ENCODE results near the gene IL17D.

The IL17D gene

DNA sequence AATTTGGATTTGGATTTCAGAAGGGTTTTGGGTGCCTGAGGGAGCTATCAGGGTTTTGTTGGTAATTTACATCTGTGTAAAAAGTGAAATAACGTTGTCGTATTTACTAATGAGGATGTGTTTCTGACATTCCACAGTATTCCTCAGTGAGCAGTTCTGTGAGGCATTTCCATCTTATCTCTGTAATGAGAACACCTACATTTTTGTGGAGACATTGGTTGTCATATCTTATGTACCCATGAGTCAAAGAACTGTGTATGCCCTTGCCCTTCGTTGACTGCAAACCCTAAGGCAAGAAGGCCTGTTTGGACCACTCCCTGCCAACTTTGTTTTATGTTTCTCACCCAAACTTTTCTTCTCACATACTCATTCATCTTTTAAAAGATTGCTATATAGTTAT lies 14.2 kb upstream of the IL17D start:
- DNase-seq (ENCODE audit: low read depth in 2 of 3, low spot score in 1 of 3): no peak

GRCh38 chr13:20691616-20692015 lies 11.9 kb upstream of the IL17D start:
- no peak for DNase-seq (ENCODE audit: low read depth in 2 of 3, low spot score in 1 of 3)

DNA sequence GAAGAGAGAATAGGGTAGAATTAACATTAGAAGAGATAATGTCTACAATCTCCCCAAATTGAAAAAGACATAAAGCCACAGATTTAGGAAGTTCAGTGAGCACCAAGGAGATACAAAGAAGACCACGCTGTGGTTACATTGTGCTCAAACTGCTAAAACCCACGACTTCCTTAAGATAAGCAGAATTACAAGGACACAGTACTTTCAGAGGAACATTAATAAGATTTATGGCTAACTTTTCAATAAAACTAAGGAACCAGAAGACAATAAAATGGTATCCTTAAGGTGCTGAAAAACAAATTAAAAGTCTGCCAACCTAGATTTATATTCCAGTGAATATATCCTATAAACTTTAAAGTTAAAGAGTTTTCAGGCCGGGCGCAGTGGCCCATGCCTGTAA lies 7.4 kb upstream of the IL17D start:
- DNase-seq (ENCODE audit: low read depth in 2 of 3, low spot score in 1 of 3): no peak

DNA sequence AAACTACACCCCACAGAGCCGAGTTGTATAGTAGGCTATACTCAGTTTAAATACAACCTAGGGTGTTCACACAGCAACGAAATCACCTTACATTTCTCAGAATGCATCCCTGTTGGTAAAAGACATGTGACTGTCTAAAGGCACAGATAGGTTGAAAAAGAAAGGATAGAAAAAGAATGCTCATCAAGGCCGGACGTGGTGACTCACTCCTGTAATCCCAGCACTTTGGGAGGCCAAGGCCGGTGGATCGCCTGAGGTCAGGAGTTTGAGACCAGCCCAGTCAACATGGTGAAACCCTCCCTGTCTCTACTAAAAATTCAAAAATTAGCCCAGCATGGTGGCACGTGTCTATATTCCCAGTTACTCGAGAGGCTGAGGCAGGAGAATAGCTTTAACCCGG lies 3.8 kb upstream of the IL17D start:
- DNase-seq (ENCODE audit: low read depth in 2 of 3, low spot score in 1 of 3): no peak

- no peak for DNase-seq (ENCODE audit: low read depth in 2 of 3, low spot score in 1 of 3)
Measured at GRCh38 chr13:20700288-20700687, 3.2 kb upstream of the IL17D start.

- DNase-seq (ENCODE audit: low read depth in 2 of 3, low spot score in 1 of 3): no peak
Measured at GRCh38 chr13:20701461-20701860, 2.0 kb upstream of the IL17D start.

DNA sequence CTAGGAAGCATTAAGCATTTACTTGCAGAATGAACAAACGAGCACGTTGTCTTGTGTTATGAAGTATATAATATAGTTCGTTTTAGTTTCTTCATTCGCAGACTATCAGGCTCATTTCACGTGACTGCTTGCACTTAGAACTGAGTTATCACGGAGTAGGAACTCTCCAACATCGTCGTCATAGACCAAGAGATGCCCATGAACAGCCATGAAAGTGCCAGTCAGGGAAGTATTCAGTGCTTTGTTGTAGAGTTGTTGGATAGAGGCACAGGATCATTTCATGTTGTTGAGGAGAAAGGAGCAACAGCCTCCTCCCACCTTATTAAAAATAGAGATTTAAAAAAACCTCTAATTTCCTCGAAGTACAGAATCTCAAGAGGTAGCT lies 977 bp upstream of the IL17D start:
- DNase-seq (ENCODE audit: low read depth in 2 of 3, low spot score in 1 of 3): no peak

GRCh38 chr13:20703780-20704458 lies 420 bp downstream of the IL17D start:
- peak; percentile 43 to 70 (median 52) for DNase-seq (ENCODE audit: low read depth in 2 of 3, low spot score in 1 of 3)

DNA sequence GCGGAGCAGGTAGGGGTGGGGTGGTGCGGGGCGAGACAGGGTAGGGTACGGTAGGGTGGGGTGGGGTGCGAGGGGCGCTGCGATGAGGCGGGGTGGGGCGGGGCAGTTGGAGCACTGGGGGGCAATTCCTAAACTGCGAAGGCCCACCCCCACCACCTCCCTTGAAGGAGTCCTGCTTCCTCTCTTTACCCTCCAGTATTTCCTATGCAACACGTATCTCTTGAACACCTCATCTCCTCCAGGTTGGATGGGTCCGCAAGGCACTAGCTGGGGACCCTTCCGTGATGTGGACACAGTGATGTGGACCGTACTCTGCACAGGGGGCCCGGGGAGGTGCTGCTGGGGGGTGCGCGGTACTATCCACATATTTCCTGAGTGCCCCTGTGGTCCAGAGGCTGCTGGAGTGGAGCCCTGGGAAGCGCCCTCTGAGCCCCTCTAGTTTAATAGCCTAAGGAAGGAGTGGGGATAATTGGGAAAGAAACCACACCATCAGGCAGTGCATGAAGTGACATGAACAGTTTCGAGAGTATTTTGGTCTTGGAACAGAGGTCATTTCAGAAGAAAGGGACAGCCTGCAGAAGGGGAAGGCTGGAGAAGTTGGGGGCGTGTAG lies 1.1 kb downstream of the IL17D start:
- DNase-seq (ENCODE audit: low read depth in 2 of 3, low spot score in 1 of 3): no peak

GRCh38 chr13:20706661-20707060 lies 3.2 kb downstream of the IL17D start:
- no peak for DNase-seq (ENCODE audit: low read depth in 2 of 3, low spot score in 1 of 3)

- no peak for DNase-seq (ENCODE audit: low read depth in 2 of 3, low spot score in 1 of 3)
Measured at GRCh38 chr13:20708216-20708615, 4.7 kb downstream of the IL17D start.

- no peak for DNase-seq (ENCODE audit: low read depth in 2 of 3, low spot score in 1 of 3)
Measured at GRCh38 chr13:20709369-20709768, 5.9 kb downstream of the IL17D start.

DNA sequence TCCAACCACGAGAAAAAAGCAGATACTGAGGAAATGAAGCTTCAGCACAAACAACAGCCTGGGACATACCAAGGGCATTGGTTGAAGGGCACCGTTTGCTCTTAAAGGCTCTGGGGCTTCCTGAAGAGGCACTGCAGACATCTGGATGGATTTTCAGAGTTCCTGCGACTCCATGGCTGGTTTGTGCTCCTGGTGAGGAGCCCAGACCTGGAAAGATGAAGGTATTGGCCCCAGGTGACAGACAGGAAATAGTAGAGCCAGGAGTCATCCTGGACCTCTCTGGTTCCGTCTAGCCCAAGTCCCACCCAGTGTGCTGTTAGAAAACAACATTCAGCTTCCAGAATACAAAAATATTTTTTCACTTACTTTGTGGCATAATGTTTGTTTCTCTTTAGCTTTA lies 6.3 kb downstream of the IL17D start:
- DNase-seq (ENCODE audit: low read depth in 2 of 3, low spot score in 1 of 3): no peak

DNA sequence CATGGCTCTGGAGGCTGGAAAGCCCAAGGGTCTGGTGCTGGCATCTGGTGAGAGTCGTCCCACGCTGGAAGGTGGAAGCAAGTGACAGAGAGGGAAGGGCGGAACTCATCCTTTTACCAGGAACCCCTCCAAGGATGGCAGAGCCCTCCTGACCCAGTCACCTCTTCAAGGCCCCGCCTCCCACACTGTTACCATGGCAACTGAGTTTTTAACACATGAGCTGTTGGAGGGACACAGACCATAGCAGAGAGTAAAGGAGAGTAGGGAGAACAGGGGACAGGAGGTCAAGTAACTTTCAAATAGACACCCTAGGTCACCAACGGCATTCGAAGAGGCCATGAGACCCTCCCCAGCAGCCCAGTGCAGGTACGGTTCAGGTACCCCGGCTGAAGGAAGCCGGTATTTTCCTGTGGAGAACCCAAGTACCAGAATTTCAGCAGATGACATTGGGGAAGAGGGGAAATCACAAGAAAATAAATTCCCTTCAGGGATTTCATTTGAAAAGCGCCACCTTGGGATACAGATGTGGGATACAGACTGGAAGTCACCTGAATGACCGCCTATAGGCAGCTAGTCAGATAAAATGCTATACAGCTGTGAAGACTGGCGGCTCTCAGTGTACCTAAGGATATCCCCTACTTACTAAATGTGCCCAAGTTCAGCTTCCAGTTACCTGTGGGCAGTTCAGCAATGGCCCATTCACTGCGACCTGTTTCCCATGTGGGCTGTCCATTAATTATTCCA lies 8.0 kb downstream of the IL17D start:
- no peak for DNase-seq (ENCODE audit: low read depth in 2 of 3, low spot score in 1 of 3)

DNA sequence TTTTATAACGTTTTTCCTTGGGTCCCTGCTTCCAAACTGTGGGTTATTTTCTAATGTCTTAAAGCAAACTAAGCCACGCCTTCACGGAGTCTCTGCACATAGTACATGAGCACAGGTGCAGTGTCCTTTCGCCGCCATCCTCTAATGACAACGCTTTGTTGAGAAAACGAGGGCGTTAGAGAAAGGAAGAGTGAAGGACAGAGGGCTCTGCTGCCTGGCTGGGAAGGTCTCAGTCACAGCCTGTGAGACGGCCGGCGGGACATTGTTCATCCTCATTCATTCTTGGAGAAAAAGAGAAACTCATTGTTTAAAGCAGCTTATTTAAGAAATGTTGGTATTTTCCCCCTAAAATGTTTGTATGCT lies 9.5 kb downstream of the IL17D start:
- no peak for DNase-seq (ENCODE audit: low read depth in 2 of 3, low spot score in 1 of 3)

- no peak for DNase-seq (ENCODE audit: low read depth in 2 of 3, low spot score in 1 of 3)
Measured at GRCh38 chr13:20713751-20714150, 10.3 kb downstream of the IL17D start.

GRCh38 chr13:20714161-20714560 lies 10.7 kb downstream of the IL17D start:
- no peak for DNase-seq (ENCODE audit: low read depth in 2 of 3, low spot score in 1 of 3)

DNA sequence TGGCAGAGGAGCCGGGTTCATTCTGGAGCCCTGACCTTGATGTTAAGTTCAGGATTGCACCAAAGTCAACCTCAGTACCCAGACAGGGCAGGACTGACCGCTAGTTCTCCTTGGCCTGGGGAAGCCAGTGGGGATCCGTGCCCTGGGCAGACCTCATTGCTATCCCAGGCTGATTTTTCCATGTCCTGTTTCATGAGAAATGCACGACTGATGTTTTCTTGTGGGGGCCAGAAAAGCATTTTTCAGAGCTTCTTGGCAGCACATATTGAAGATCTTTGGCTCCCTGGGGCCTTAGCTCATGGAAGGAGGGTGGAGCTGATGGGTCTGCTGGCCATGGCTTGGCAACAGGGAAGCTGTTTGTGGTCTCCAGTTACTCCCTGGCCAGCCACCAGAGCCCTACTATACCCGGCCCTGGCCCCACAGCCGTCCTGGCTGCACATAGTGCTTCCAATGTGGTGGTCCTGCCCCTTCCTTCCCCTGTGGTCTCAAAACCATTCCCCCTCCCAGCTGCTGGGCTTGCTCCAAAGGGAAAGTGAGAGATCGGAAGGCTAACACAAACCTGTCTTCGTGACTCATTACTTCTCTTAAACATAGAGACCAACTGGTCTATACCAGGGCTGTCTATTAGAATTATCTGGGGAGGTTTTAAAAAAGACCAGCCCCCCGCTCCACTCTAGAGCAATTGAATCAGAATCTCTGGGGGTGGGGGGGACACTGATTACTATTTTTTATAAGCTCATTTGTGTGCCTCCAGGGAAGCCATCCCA lies 11.2 kb downstream of the IL17D start:
- DNase-seq (ENCODE audit: low read depth in 2 of 3, low spot score in 1 of 3): no peak

- no peak for DNase-seq (ENCODE audit: low read depth in 2 of 3, low spot score in 1 of 3)
Measured at GRCh38 chr13:20715330-20715712, 11.8 kb downstream of the IL17D start.

GRCh38 chr13:20716951-20717350 lies 13.5 kb downstream of the IL17D start:
- no peak for DNase-seq (ENCODE audit: low read depth in 2 of 3, low spot score in 1 of 3)

DNA sequence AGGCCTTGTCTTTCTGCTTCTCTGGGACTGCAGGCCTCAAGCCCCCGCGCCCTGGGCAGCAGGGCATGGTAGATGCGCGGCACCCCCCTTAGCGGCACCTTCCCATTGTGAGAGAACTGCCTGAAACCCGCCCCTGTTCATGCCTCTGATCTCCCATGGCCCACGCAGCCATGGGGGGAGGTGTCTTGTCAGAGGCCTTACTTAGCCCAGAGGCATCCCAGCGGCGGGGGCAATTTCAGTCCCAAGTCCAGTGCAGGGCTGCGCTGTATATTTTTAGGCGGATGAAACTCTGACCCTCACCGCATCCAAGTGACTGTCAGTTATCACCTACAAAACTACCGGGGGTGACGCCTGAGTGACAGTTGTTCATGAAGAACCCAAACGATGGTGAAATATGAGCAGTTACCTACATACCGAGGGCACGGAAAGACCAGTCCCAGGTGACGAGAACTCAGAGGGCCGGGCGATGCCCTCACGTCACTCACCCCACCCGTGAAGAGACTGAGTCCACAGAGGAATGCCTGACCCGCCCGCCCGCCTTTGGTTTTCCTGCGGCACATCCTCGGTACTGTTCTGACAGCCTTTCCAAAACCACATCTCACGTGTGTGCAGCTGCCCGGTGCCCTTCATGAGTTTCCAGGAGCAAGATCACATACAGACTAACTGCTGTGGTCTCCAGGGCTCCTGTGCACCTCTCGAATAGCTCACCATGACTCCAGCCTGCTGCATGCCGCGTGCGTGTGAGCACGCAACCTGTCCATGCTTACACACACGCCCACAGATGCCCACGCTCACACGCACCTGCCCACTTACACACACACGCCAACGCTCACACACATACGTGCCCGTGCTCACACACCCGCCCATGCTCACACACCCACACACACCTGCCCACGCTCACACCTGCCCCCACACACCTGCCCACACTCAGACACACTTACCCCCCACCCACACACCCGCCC lies 14.4 kb downstream of the IL17D start:
- DNase-seq (ENCODE audit: low read depth in 2 of 3, low spot score in 1 of 3): no peak
